ENCODE data around the gene OR10H3.

Gene OR10H3

DNA sequence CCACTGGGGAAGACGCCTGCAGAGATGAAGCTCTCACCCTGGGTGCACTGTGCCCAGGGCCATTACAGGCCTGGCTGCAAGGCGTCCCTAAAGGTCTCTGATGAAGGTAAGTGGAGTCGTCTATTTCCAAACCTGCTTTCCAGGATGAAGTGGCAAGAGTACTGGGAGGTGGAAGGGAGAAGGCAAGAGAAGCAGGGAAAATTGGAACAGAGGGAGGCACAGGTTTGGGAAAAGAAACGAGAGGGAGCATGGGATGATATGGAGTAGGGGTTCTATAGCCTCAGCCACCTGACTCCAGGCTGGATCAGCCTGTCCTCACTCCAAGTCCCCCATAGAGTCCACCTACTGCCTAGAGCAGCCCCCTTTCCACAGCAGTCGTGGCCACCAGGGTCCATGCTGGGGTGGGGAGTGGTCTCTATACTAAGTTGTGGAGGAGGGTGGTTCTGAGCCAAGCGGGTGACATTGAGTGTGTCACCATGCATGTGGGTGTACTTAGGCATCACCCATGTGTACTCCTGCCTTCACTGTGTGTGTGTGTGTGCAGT is 49.9 kb downstream of the OR10H3 start, which contains the start of gene OR10H5:
OR10H5 (plus strand) TSS at position 51 of the 545 bp plus-strand sequence. CDS start 6,388 bp downstream, outside the sequence.
- no peak within 1 kb of the TSS for H3K4me3 Mint-ChIP-seq
- H3K4me1 Mint-ChIP-seq: peaks cover 2% of the 10 kb centered on the region

DNA sequence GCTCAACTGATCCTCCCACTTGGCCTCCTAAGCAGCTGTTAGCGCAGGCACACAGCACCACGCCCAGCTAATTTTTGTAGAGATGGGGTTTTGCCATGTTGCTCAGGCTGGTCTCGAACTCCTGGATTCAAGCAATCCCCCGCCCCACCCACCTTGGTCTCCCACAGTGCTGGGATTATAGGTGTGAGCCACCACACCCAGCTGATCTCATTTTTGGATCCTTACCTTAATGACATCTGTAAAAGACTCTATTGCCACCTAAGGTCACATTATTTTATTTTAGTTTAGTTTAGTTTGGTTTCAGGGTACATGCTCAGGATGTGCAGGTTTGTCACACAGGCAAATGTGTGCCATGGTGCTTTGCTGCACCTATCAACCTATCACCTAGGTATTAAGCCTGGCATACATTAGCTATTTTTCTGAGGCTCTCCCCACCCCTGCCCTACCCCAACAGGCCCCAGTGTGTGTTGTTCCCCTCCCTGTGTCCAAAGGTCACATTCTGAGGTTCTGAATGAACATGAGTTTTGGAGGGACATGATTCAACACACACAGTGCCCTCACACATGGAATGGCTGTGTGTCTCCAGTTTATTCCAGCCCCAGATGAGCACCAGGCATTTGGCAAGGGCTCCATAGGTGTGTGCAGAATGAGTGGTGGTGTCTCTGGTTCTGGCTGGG is 50.9 kb downstream of the OR10H3 start:
- Mint-ChIP-seq H3K27me3 (peaks cover 15% of the 10 kb centered on the region), H3K9me3 (peaks cover 2% of the 10 kb centered on the region), H3K4me1 (peaks cover 2% of the 10 kb centered on the region), H3K36me3 (no peaks in the 10 kb centered on the region), H3K27ac (no peak overlapping the region), H3K4me3 (no peak overlapping the region)
- DNase-seq (ENCODE audit: low spot score in 2 of 2): no peak
- ATAC-seq (ENCODE audit: low read depth): no peak

More for the DNA sequence above, 49.9 kb downstream of the OR10H3 start, which contains the start of gene OR10H5:
- Mint-ChIP-seq H3K36me3 (no peaks in the 10 kb centered on the region), H3K9me3 (peaks cover 2% of the 10 kb centered on the region), H3K27ac (no peak within 1 kb of the TSS), H3K27me3 (peaks cover 15% of the 10 kb centered on the region)
- DNase-seq (ENCODE audit: low spot score in 2 of 2) (no peak), ATAC-seq (ENCODE audit: low read depth) (no peak)

DNA sequence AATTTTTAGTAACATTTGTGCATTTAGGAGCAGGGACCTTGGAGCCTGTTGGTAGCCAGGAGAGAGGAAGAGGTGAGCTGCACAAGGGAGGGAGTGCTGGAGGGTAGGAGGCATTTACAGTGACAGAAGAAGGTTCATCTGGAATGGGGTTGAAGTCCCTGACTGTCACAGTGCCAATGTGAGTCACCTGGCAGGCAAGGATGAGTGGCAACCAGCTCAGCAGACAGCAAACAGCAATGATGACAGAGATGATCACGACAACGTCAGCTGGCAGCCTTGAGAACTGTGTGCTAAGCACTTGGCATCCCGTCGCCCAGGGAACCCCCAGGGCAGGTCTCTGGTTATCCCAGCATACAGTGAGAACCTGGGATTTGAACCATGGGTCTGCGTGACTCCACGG is 52.3 kb downstream of the OR10H3 start:
- Mint-ChIP-seq H3K9me3 (peaks cover 2% of the 10 kb centered on the region), H3K4me1 (peaks cover 2% of the 10 kb centered on the region), H3K36me3 (no peaks in the 10 kb centered on the region), H3K27me3 (peaks cover 23% of the 10 kb centered on the region), H3K4me3 (no peak overlapping the region), H3K27ac (no peak overlapping the region)
- no peak for DNase-seq (ENCODE audit: low spot score in 2 of 2)
- no peak for ATAC-seq (ENCODE audit: low read depth)

Measured in memory B cell (primary cell).